ENCODE results near the gene ZNF575. TPM values are rescaled to one million over a fixed set of nuclear protein-coding genes. Genes with fewer than 3 reads are reported as not detected.

Gene ZNF575
- total RNA-seq, 1 experiment from 2014 or later: not detected

DNA sequence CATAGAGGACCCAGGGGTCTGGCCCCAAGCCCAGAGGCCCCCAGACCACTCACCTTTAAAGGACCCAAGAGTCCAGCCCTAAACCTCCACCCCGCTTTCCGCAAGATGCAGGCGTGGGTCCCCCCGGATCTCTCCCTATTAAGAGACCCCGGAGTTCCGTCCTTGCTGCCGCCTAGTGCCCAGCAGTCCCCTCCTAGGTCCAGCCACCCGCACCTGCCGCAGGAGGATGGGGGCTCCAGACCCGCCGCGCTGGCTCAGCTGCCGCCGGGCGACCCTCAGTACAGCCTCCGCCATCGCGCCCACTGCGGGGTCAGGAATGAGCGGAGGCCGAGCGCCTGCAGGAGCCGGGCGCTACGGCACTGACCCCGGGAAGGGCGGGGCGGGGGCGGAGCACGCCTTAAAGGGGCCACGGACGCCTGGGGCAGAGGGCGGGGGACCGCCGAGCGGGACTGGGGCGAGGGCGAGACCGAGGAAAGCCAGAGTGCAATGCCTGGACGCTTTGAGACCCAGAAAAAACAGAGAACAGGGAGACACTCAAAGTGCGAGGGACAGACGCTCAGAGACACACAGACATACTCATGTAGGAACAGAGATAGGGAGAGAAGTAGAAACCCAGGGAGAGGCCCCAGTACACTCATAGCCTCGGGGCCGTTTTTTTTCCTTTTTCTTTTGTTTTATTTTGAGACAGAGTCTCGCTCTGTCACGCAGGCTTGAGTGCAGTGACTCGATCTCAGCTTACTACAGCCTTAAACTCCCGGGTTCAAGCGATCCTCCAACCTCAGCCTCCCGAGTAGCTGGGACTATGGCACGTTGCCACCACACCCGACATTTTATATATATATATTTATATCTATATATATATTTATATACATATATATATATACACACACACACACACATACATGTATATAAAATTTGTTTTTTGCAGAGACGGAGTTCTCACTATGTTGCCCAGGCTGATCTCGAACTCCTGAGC lies 5.8 kb upstream of the ZNF575 start, which contains the start of gene ETHE1:
ETHE1 (minus strand) TSS at position 318 of the 976 bp plus-strand sequence; CDS start at position 294, 24 bp downstream.
- H3K79me2 ChIP-seq (ENCODE audit: insufficient read depth, low read length): no peaks in the 10 kb centered on the region
- peaks cover 38% of the 10 kb centered on the region for H3K27me3 Mint-ChIP-seq (ENCODE audit: low read depth)
- no peak within 1 kb of the TSS for H3K27ac Mint-ChIP-seq
- H3K9me3 ChIP-seq (ENCODE audit: control insufficient read depth, low read depth, low read length): no peaks in the 10 kb centered on the region
- H4K5ac ChIP-seq (ENCODE audit: insufficient read length, low read depth, low read length): no peak within 1 kb of the TSS
- H3K4me2 ChIP-seq (ENCODE audit: insufficient read depth, insufficient read length, low read length): peak within 1 kb of the TSS; percentile 86
- TF ChIP-seq CTCF (conservative IDR thresholded peaks at IDR 0.05): no peak
- H3K9ac ChIP-seq (ENCODE audit: extremely low read depth, insufficient read length, low read length): no peak within 1 kb of the TSS
- H3K27ac ChIP-seq (ENCODE audit: insufficient read length, low read depth, low read length): no peak within 1 kb of the TSS
- H3T11ph ChIP-seq (ENCODE audit: low read length): no peak within 1 kb of the TSS
- H3K27me3 ChIP-seq (ENCODE audit: insufficient read depth, low read length): peaks cover 3% of the 10 kb centered on the region; the same call in 1 of the 2 replicates
- WGBS (ENCODE audit: extremely low coverage, insufficient read length, low lambda C conversion rate): no CpG with 5 or more reads among the region's 54 CpGs
- peaks cover 22% of the 10 kb centered on the region for H3K23me2 ChIP-seq (ENCODE audit: insufficient read length, low read depth, low read length, poor library complexity, severe bottlenecking)
- no peak within 1 kb of the TSS for H2BK20ac ChIP-seq (ENCODE audit: low read depth, low read length, poor library complexity, severe bottlenecking)
- H3K18ac ChIP-seq (ENCODE audit: insufficient read length, low read depth, low read length): no peak within 1 kb of the TSS
- no peak within 1 kb of the TSS for H2AK5ac ChIP-seq (ENCODE audit: insufficient read length, low read length)
- no peaks in the 10 kb centered on the region for H3K4me1 ChIP-seq (ENCODE audit: insufficient read depth, low read length)
- peak; percentile 81 for DNase-seq
- H2BK12ac ChIP-seq (ENCODE audit: insufficient read length, low read depth, low read length): no peak within 1 kb of the TSS
- H2BK15ac ChIP-seq (ENCODE audit: low read depth, low read length): no peak within 1 kb of the TSS
- no peak within 1 kb of the TSS for H4K91ac ChIP-seq (ENCODE audit: insufficient read length, low read depth, low read length)
- H4K20me1 ChIP-seq (ENCODE audit: control insufficient read depth, insufficient read depth, insufficient read length): peaks cover 4% of the 10 kb centered on the region
- H3K9me3 Mint-ChIP-seq: no peaks in the 10 kb centered on the region
- H3K4me3 Mint-ChIP-seq: peak within 1 kb of the TSS; percentile 80 to 94
- no peak within 1 kb of the TSS for H3K56ac ChIP-seq (ENCODE audit: insufficient read length, low read depth, low read length)
- no peak within 1 kb of the TSS for H3K23ac ChIP-seq (ENCODE audit: insufficient read length, low read depth, low read length)
- no peak within 1 kb of the TSS for H2BK5ac ChIP-seq (ENCODE audit: insufficient read length, low read length)
- no peak within 1 kb of the TSS for H2BK120ac ChIP-seq (ENCODE audit: low read depth, low read length, poor library complexity, severe bottlenecking)
- H3K4ac ChIP-seq (ENCODE audit: low read depth, low read length): no peak within 1 kb of the TSS
- no peak within 1 kb of the TSS for H3K14ac ChIP-seq (ENCODE audit: insufficient read depth, low read length)
- no peak within 1 kb of the TSS for H4K8ac ChIP-seq (replicated peaks; ENCODE audit: insufficient read length, low read depth, low read length)
- no peaks in the 10 kb centered on the region for H3K36me3 Mint-ChIP-seq (ENCODE audit: insufficient read depth in 1 of 3, low read depth in 3 of 3)
- no peak within 1 kb of the TSS for H2AFZ ChIP-seq (ENCODE audit: low read length)
- H3K4me1 Mint-ChIP-seq: peaks cover 15 to 20% of the 10 kb centered on the region in 2 experiments
- H3K79me1 ChIP-seq (ENCODE audit: insufficient read depth, low read depth, low read length, poor library complexity, severe bottlenecking): no peaks in the 10 kb centered on the region
